Right kidney (tissue), 1 donor: ENCODE data around the gene HASPIN.

Experiments
- DNase-seq: peaks from one replicate; pipeline ENCODE4 v3.0.0-alpha.2; 2016

Gene HASPIN

DNA sequence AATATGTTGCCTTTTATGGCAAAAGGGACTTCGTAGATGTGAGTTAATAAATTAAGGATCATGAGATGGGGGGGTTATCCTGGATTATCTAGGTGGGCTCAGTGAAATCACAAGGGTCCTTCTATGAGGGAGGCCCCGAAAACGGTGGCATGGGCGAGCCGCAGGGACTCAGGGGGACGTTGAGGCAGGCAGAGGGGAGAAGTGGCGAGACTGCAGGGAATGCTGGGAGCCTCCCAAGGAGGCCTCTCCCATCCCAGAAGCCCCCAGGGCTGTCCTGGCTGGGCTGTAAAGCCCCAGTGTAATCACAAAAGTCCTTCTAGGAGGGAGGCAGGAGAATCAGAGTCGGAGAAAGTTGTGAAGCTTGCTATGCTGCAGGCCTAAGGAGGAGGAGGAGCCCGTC, 42.3 kb downstream of the HASPIN start:
- DNase-seq, result no peak

DNA sequence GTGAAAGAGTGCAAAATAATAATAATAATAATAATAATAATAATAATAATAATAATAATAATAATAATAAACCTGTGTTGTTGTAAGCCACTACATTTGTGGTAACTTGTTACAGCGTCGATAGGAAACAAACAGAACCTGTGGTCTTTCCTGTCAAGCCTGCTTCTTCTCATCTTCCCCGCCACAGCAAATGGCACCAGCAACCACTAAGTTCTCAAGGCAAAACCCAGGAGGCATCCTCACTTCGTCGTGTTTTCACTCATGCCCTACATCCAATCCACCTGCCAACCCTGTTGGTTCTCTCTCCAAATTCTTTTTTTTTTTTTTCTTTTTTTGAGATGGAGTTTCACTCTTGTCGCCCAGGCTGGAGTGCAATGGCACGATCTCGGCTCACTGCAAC, 43.1 kb downstream of the HASPIN start:
- no peak for DNase-seq

DNA sequence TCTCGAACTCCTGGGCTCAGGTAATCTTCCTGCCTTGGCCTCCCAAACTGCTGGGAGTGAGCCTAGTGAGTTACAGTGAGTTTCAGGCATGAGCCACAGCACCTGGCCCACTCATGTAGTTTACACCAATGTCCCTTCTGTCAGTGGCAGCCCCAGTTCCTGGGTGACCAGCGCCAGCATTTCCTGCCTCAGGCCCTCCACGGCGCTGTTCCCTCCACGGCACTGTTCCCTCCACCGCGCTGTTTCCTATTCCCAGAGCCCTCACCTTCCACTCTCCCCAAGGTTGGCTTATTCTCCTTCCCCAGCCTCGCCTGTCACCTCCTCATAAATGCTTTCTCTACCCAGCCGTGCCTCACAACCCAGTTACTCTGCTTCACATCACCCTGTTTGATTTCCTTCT, 44.6 kb downstream of the HASPIN start:
- no peak for DNase-seq

DNA sequence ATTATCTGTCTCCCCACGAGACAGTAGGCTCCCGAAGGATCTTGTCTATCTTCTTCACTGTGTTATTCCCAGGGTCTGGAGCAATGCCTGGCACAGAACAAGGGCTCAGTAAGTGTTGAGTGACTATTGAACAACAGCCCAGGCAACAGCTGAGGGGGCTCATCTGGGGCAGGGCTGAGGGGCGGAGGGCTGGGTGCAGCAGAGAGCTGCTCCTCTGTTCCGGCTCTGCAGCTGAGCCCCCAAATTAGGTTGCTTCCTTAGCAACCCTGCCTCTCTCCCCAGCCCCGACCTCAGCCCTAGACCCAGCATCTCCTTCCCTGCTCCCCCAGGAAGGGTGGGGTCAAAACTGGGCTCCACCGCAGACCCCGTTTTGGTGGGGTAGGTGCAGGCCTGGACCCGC, 45.1 kb downstream of the HASPIN start:
- DNase-seq, result no peak

DNA sequence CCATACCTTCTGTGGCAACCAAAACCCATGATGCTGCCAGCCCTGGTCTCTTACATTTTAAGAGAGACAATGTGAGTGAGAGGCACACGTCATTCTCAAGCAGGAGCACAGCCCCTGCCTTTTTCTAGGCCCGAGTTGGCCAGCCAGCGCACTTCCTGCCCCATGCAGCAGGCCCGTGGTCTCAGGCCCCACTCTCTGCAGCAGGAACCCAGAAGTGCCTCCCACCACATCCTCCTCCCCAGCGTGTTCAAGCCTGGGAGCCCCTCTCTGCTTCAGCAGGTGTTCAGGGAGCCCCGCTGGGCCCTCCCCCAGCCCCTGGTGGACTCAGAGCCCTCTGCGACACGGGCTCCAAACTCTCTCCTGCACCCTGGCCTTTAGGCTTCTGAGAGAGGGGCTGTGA, 46.8 kb downstream of the HASPIN start:
- DNase-seq, result no peak

DNA sequence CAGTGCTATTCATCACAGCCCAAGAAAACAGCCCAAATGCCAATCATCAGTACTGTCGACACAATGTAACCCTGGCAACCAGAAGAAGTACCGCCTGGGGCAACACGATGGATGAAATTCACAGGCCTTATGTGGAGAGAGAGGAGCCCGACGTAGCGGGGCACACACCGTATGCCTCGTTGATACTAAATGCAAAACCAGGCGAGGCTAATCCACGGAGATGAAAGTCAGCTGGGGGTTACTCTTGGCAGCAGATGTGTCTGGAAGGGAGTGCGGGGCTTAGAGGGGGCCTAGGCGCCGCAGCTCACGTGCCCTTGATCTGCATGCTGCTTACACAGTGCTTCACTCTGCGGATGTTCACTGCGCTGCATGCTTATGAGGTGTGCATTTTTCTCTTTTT, 47.4 kb downstream of the HASPIN start:
- DNase-seq, result no peak

DNA sequence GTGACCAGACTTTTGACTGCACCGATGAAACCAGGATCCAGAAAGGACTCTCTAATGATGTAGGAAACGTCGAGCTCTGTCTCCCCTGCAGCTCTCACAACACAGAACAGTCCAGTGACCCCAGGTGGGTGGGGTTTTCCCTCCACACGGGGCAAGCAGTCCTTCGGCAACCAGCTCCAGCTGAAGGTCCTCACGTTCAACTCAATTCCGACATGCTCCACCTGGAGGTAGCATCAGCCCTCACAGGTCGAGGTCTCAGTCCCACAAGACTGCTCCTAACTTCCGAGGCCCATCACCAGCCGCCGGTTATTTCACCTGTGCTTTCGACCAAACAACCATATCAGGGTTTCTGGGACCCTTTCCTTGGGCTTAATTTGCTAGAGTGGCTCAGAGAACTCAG, 49.1 kb downstream of the HASPIN start:
- DNase-seq, result no peak

DNA sequence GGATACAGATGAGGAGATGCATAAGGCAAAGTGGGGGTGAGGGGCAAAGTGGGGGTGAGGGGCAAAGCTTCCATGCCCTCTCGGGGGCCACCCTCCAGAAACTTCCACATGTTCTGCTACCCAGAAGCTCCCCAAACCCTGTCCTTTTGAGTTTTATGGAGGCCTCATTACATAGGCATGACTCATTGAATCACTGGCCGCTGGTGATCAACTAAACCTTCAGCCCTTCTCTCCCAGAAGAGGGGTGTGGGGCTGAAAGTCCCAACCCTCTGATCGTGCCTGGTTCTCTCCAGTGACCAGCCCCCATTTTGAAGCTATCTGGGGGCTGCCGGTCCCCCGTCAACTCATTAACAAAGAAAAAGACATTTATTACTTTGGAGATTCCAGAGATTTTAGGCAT, 49.8 kb downstream of the HASPIN start:
- no peak for DNase-seq

DNA sequence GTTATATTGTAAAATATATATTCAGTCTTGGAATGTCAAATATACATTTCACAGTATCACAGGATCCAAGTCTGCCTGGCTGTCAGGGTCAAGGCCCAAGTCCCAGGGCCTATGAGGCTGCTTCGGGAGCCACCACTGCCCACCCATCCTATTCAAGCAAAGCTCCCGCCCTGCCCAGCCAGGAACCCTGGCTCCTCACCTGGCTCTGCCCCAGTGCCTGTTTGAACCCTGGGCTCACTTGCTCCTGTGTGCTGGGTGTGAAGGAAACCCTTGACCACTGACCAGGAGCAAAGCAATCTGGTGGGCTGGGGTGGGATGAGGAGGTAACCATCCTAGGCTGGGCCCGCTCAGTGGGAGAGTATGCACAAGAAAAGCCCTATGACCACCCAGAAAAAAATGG, 50.3 kb downstream of the HASPIN start:
- no peak for DNase-seq
